Trophoblast cell (in vitro differentiated cells and primary cell): Measurements from ENCODE around the gene DMBT1.

Source experiments
- DNase-seq, 2 donors: peaks; one replicate each; pipeline ENCODE4 v3.0.0-alpha.2; 2016
- H2AFZ ChIP-seq: 2 replicates; pipeline ENCODE4 v1.6.1; 2013; ENCODE audit warnings: low read length, moderate library complexity, mild to moderate bottlenecking; ENCODE audit not compliant: insufficient read depth, poor library complexity
- H2AK5ac ChIP-seq: 2 replicates; pipeline ENCODE4 v1.6.1; 2013; ENCODE audit warnings: mild to moderate bottlenecking, low read length
- H2BK120ac ChIP-seq: 2 replicates; pipeline ENCODE4 v1.6.1; 2013; ENCODE audit warnings: low read length, mild to moderate bottlenecking, moderate library complexity; ENCODE audit not compliant: insufficient read depth, poor library complexity
- H2BK12ac ChIP-seq: 2 replicates; pipeline ENCODE4 v1.6.1; 2013; ENCODE audit warnings: mild to moderate bottlenecking, low read length, moderate library complexity
- H2BK5ac ChIP-seq: 2 replicates; pipeline ENCODE4 v1.6.1; 2013; ENCODE audit warnings: low read length, low read depth, moderate library complexity, mild to moderate bottlenecking; ENCODE audit not compliant: poor library complexity
- H3K14ac ChIP-seq: 2 replicates; pipeline ENCODE4 v1.6.1; 2013; ENCODE audit warnings: mild to moderate bottlenecking, low read length
- H3K18ac ChIP-seq: 2 replicates; pipeline ENCODE4 v1.6.1; 2013; ENCODE audit warnings: mild to moderate bottlenecking, low read length
- H3K23ac ChIP-seq: 2 replicates; pipeline ENCODE4 v1.6.1; 2013; ENCODE audit warnings: low read length
- H3K27ac ChIP-seq: 2 replicates; pipeline ENCODE4 v1.5.1; 2013; ENCODE audit warnings: low read depth, mild to moderate bottlenecking, inconsistent platforms, low read length, moderate library complexity
- H3K27me3 ChIP-seq: 2 replicates; pipeline ENCODE4 v1.6.1; 2013; ENCODE audit warnings: inconsistent platforms, mild to moderate bottlenecking, low read length, moderate library complexity; ENCODE audit not compliant: insufficient read depth
- H3K36me3 ChIP-seq, 2 experiments: 1 replicate in 1 of 2; 2 replicates in 1 of 2; pipeline ENCODE4 v1.6.1; 2013; ENCODE audit warnings: low read length in 2 of 2, mild to moderate bottlenecking in 2 of 2, moderate library complexity in 1 of 2; ENCODE audit not compliant: insufficient read depth in 2 of 2, control insufficient read depth in 1 of 2
- H3K4ac ChIP-seq: 2 replicates; pipeline ENCODE4 v1.6.1; 2013; ENCODE audit warnings: low read depth, mild to moderate bottlenecking, low read length, moderate library complexity
- H3K4me1 ChIP-seq, 2 experiments: 1 replicate in 1 of 2; 2 replicates in 1 of 2; pipeline ENCODE4 v1.6.1; 2013; ENCODE audit warnings: low read length in 2 of 2, mild to moderate bottlenecking in 2 of 2, moderate library complexity in 1 of 2; ENCODE audit not compliant: insufficient read depth in 2 of 2, control insufficient read depth in 1 of 2
- H3K4me2 ChIP-seq: 2 replicates; pipeline ENCODE4 v1.6.1; 2013; ENCODE audit warnings: inconsistent platforms, mild to moderate bottlenecking, low read length, moderate library complexity
- H3K4me3 ChIP-seq: 2 replicates; pipeline ENCODE4 v1.5.1; 2013; ENCODE audit warnings: mild to moderate bottlenecking, low read depth, low read length, inconsistent platforms
- H3K79me1 ChIP-seq: one replicate; pipeline ENCODE4 v1.6.1; 2013; ENCODE audit warnings: low read length
- H3K79me2 ChIP-seq: 2 replicates; pipeline ENCODE4 v1.6.1; 2013; ENCODE audit warnings: low read length, mild to moderate bottlenecking; ENCODE audit not compliant: control insufficient read depth, insufficient read depth, poor library complexity
- H3K9ac ChIP-seq: 2 replicates; pipeline ENCODE4 v1.6.1; 2013; ENCODE audit warnings: mild to moderate bottlenecking, low read length
- H3K9me3 ChIP-seq: 2 replicates; pipeline ENCODE4 v1.6.1; 2013; ENCODE audit warnings: low read depth, mild to moderate bottlenecking, control low read depth, inconsistent platforms, low read length; ENCODE audit not compliant: insufficient read depth
- H4K12ac ChIP-seq: 2 replicates; pipeline ENCODE4 v1.6.1; 2013; ENCODE audit warnings: low read depth, mild to moderate bottlenecking, low read length, moderate library complexity
- H4K8ac ChIP-seq: 2 replicates; pipeline ENCODE4 v1.6.1; 2013; ENCODE audit warnings: low read depth, mild to moderate bottlenecking, low read length, moderate library complexity
- H4K91ac ChIP-seq: one replicate; pipeline ENCODE4 v1.6.1; 2013; ENCODE audit warnings: low read depth, mild to moderate bottlenecking, low read length, moderate library complexity
- WGBS: extraction: QIAGEN DNeasy Blood & Tissue Kit; methylation state at CpG from one replicate; pipeline ENCODE4 v1.1.7; 2013; ENCODE audit warnings: missing lambda C conversion rate; ENCODE audit not compliant: insufficient read length, insufficient coverage; ENCODE audit errors: extremely low coverage; 5-methylcytosine and 5-hydroxymethylcytosine counted together

Gene DMBT1

DNA sequence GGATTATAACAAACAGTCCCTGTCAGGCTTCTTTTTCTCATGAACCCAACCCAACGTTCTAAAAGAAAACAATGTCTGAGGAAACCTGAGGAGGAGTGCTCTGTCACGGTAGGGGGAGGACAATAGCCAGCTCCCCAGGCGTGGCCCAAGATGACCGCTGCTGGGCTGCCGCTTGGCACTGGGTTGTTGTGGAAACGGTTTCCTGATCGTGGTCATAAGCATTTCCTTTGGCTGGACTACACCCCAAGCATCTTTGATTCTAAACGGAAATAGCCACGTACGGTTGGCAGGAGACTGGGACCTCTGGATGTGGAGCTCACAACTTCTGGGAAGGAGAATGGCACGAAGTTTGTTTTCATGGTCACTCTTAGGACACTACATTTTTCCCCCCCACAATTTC, 30.4 kb upstream of the DMBT1 start:
- Histone ChIP-seq H3K79me2 (no peaks in the 10 kb centered on the region), H3K18ac (no peak overlapping the region), H3K9me3 (no peaks in the 10 kb centered on the region), H3K27ac (no peak overlapping the region), H4K12ac (no peak overlapping the region), H4K91ac (no peak overlapping the region), H3K27me3 (no peaks in the 10 kb centered on the region), H3K36me3 (no peaks in the 10 kb centered on the region), H2AK5ac (no peak overlapping the region), H2BK12ac (no peak overlapping the region), H3K23ac (no peak overlapping the region), H3K9ac (no peak overlapping the region), H4K8ac (no peak overlapping the region), H3K4me2 (no peak overlapping the region), H2BK5ac (no peak overlapping the region), H3K4me3 (no peak overlapping the region), H3K4me1 (no peaks in the 10 kb centered on the region), H2AFZ (no peak overlapping the region), H2BK120ac (no peak overlapping the region), H3K79me1 (no peaks in the 10 kb centered on the region), H3K4ac (no peak overlapping the region), H3K14ac (no peak overlapping the region)
- DNase-seq, result no peak
- no CpG with 5 or more reads among the region's 11 CpGs for WGBS

DNA sequence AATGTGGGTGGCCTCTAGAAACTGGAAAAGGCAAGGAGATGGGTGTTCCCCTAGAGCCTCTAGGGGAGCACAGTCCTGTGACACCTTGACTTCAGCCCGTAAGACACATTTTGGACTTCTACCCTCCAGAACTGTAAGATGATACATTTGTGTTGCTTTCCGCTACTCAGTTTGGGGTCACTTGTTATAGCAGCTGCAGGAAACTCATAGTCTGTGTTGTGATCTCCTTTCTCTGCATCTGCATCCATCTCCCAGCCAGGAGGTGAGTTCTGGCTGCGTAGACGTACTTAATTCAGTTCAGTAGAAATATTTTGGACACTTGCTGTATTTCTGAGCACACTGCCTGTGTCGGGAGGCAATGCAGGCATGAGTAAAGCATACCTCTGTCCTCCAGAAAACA, 29.3 kb upstream of the DMBT1 start:
- Histone ChIP-seq H3K4me3 (no peak overlapping the region), H2AK5ac (no peak overlapping the region), H3K4me1 (no peaks in the 10 kb centered on the region), H3K9me3 (no peaks in the 10 kb centered on the region), H3K4ac (no peak overlapping the region), H2BK12ac (no peak overlapping the region), H3K36me3 (no peaks in the 10 kb centered on the region), H4K12ac (no peak overlapping the region), H2BK5ac (no peak overlapping the region), H3K79me1 (no peaks in the 10 kb centered on the region), H2AFZ (no peak overlapping the region), H3K79me2 (no peaks in the 10 kb centered on the region), H3K27ac (no peak overlapping the region), H3K27me3 (no peaks in the 10 kb centered on the region), H3K18ac (no peak overlapping the region), H4K8ac (no peak overlapping the region), H4K91ac (no peak overlapping the region), H3K4me2 (no peak overlapping the region), H3K14ac (no peak overlapping the region), H3K23ac (no peak overlapping the region), H3K9ac (peak overlapping the region; percentile 46), H2BK120ac (no peak overlapping the region)
- DNase-seq, result no peak
- WGBS, result no CpG with 5 or more reads among the region's 5 CpGs

DNA sequence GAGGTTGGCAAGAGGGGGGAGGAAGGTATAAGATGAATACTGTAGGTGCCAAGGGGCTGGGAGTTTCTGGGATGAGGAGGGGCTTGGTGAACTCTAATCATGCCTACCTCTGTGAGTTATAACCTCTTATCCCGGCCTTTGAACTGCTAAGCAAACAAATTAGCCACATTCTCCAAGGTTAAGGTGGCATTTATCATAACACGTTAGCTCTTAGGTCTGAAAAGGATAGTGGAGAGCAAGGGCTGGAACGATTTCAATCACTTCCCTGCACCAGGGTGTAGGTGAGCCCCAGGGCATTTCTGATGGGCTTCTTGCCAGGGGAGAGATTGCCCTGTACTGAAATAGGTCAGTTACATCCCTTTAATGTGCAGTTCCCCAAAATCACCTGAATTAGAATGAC, 28.6 kb upstream of the DMBT1 start:
- no peak for DNase-seq
- H3K14ac ChIP-seq, result no peak overlapping the region
- no peaks in the 10 kb centered on the region for H3K27me3 ChIP-seq
- no peak overlapping the region for H3K23ac ChIP-seq
- H2BK5ac ChIP-seq, result no peak overlapping the region
- H3K9me3 ChIP-seq, result no peaks in the 10 kb centered on the region
- no peak overlapping the region for H2AFZ ChIP-seq
- no peak overlapping the region for H2AK5ac ChIP-seq
- no peak overlapping the region for H3K4ac ChIP-seq
- no peak overlapping the region for H3K9ac ChIP-seq
- no CpG with 5 or more reads among the region's 3 CpGs for WGBS
- H4K12ac ChIP-seq, result no peak overlapping the region
- no peak overlapping the region for H4K91ac ChIP-seq
- H3K18ac ChIP-seq, result no peak overlapping the region
- H4K8ac ChIP-seq, result no peak overlapping the region
- no peak overlapping the region for H2BK120ac ChIP-seq
- no peaks in the 10 kb centered on the region for H3K36me3 ChIP-seq
- no peak overlapping the region for H2BK12ac ChIP-seq
- no peaks in the 10 kb centered on the region for H3K79me1 ChIP-seq
- H3K4me2 ChIP-seq, result no peak overlapping the region
- no peak overlapping the region for H3K4me3 ChIP-seq
- H3K27ac ChIP-seq, result no peak overlapping the region
- no peaks in the 10 kb centered on the region for H3K4me1 ChIP-seq
- H3K79me2 ChIP-seq, result no peaks in the 10 kb centered on the region

DNA sequence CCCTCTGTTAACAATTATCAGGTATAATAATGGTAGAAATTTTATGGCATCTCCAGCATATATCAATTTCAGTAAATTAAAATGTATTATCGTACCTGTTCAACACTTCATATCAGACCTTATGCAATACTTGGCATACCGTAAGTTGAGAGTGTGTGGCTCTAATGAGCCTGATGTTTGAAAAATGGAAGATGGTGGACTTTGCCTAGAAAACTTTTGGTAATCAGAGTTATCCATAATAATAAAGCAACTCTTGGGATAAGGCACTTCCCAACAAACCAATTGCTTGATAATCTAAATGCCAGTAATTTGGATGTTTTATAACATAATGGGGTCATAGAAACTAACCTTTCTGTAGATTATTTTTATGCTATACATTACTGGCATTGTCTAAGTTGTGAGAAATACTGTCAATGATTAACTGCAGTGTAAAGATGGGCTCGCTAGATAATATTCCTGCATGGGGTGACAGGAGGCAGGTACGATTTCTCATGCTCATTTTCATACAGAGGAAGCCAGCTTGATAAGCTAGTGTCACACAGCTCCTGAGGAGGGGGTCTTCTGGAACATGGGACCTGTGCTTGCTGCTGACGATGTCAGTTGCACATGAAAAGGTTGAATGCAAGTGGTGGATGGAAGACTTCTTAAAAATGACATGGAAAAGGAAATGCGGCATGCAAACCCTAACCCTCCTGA, 27.8 kb upstream of the DMBT1 start:
- no peak overlapping the region for H2AK5ac ChIP-seq
- H3K36me3 ChIP-seq, result no peaks in the 10 kb centered on the region
- H4K12ac ChIP-seq, result no peak overlapping the region
- H3K9me3 ChIP-seq, result no peaks in the 10 kb centered on the region
- H3K27ac ChIP-seq, result no peak overlapping the region
- no peak overlapping the region for H2BK5ac ChIP-seq
- DNase-seq, result no peak
- no peak overlapping the region for H2AFZ ChIP-seq
- no CpG with 5 or more reads among the region's 6 CpGs for WGBS
- no peaks in the 10 kb centered on the region for H3K4me1 ChIP-seq
- no peak overlapping the region for H2BK12ac ChIP-seq
- H2BK120ac ChIP-seq, result no peak overlapping the region
- no peaks in the 10 kb centered on the region for H3K79me2 ChIP-seq
- H3K18ac ChIP-seq, result no peak overlapping the region
- H3K23ac ChIP-seq, result no peak overlapping the region
- H4K91ac ChIP-seq, result no peak overlapping the region
- H3K4ac ChIP-seq, result no peak overlapping the region
- H3K9ac ChIP-seq, result no peak overlapping the region
- H3K27me3 ChIP-seq, result no peaks in the 10 kb centered on the region
- no peaks in the 10 kb centered on the region for H3K79me1 ChIP-seq
- H3K4me2 ChIP-seq, result no peak overlapping the region
- H3K4me3 ChIP-seq, result no peak overlapping the region
- H3K14ac ChIP-seq, result no peak overlapping the region
- H4K8ac ChIP-seq, result no peak overlapping the region
